ENCODE data around the gene SMIM10L2A.
"Not testable (repeated sequence)": the region's sequence is repeated elsewhere in the genome, so short reads cannot be mapped to it uniquely, and the experiment has no call there.

The SMIM10L2A gene

DNA sequence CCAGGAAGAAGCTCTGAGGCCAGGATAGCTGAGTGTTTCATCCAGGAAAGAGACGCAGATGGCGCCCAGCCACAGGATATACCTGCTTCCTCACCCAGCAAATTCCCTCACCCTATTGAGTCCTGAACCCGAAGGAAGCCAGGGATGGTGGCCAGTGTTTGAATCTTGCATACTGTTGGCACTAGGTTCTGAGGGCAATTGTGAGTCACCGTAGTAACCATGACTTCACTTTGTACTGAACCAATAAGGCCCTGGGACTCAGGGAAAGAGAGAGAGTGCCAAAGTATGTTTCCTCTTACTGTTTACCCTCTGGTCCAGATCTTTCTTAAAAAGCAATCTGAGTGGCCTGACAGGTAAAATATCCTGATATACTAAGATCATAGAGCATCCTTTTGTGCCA lies 25.6 kb upstream of the SMIM10L2A start:
- FAIRE-seq (no peak), DNase-seq (ENCODE audit: insufficient read length) (no peak)
- no peak for TF ChIP-seq TAF1 (IDR thresholded peaks at IDR 0.05; ENCODE audit: borderline replicate concordance, low read depth, low read length)
- TF ChIP-seq POLR2AphosphoS5 (IDR thresholded peaks at IDR 0.05; ENCODE audit: low read depth, low read length): no peak

DNA sequence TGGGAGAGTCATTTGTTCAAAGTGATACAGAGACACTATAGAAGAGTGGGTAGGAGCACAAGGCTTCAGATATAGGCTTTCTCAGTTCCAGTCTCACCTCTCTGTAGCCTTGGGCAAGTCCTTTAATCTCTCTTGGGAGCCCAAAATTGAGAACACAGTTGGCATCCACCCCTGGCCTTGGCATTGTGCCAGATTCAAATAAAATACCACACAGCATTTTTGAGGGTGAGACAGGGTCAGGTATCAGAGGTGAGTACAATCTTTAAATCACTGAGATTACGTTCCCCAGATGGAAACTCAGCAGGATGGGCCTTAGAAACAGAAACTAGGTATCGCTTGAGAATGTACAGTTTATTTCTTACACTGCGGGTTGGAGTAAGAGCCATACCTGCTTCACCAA lies 25.2 kb upstream of the SMIM10L2A start:
- no peak for TF ChIP-seq POLR2AphosphoS5 (IDR thresholded peaks at IDR 0.05; ENCODE audit: low read depth, low read length)
- no peak for TF ChIP-seq TAF1 (IDR thresholded peaks at IDR 0.05; ENCODE audit: borderline replicate concordance, low read depth, low read length)
- no peak for TF ChIP-seq POLR2A (IDR thresholded peaks at IDR 0.05; ENCODE audit: low read depth, low read length)
- FAIRE-seq: no peak
- DNase-seq (ENCODE audit: insufficient read length): no peak

DNA sequence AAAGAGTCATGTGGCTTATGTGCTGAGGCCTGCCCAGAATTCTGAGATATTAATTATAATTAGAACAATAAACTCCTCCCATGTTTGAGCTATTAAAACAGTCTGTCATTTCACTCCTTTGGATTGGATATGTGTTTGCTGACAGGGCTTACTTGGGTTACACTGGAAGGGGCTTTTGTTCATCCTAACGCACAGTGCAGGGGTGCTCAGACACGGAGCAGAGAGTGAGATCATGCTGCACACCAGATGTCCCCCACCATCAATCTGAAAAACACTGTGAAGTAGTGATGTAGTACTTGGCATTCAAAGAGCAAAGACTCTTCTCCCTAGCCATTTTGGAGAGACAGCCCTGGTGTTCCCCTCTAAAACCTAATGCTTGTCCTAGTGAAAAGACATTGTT lies 24.1 kb upstream of the SMIM10L2A start:
- peak; percentile 9 for FAIRE-seq
- TF ChIP-seq POLR2A (IDR thresholded peaks at IDR 0.05; ENCODE audit: low read depth, low read length) (no peak), TAF1 (IDR thresholded peaks at IDR 0.05; ENCODE audit: borderline replicate concordance, low read depth, low read length) (no peak), POLR2AphosphoS5 (IDR thresholded peaks at IDR 0.05; ENCODE audit: low read depth, low read length) (no peak)
- no peak for DNase-seq (ENCODE audit: insufficient read length)

DNA sequence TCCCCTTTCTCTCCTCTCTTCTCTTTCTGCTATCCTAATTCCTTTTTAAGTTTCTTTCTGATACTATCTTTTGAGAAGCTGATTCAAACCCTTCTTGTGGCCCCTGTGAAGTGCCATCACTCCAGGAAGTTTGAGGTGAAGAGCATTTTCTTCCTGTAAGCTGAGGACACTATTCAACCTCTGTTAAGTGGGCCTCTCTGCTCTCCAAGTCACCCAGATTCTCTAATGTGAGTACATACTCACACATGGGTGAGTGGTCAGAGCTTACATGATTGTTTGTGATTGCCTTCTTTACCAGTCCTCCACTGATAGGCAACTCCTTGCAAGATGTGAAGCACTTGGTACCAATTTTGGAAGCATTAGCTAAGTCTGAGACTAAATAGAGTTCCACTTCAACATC lies 18.4 kb upstream of the SMIM10L2A start:
- FAIRE-seq: no peak
- DNase-seq (ENCODE audit: insufficient read length): no peak

DNA sequence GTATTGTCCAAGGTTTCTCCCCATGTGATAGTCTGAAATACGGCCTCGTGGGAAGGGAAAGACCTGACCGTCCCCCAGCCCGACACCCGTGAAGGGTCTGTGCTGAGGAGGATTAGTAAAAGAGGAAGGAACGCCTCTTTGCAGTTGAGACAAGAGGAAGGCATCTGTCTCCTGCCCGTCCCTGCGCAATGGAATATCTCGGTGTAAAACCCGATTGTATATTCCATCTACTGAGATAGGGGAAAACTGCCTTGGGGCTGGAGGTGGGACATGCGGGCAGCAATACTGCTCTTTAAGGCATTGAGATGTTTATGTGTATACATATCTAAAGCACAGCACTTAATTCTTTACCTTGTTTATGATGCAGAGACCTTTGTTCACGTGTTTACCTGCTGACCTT lies 15.3 kb upstream of the SMIM10L2A start:
- FAIRE-seq; DNase-seq (ENCODE audit: insufficient read length): not testable (repeated sequence)

More for the DNA sequence above, 18.4 kb upstream of the SMIM10L2A start:
- TF ChIP-seq POLR2AphosphoS5 (IDR thresholded peaks at IDR 0.05; ENCODE audit: low read depth, low read length) (no peak), TAF1 (IDR thresholded peaks at IDR 0.05; ENCODE audit: borderline replicate concordance, low read depth, low read length) (no peak), POLR2A (IDR thresholded peaks at IDR 0.05; ENCODE audit: low read depth, low read length) (no peak)

DNA sequence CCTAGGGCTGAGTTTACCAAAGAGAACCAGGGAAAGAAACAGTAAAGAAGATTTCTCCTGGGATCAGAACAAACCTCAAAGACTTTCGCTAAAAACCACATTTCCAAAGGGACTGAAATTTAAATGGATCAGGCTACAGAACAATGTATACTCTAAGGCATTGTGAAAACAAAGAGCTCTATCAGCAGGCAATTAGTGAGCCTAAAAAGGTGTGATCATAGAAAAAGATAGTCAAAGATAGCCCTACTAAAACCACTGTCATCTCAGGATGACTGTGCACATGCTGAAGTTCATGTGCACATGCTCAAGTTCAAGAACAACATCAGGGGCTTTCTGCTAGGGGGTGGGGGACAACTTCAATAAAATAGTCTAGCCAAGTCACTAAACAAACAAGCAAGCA lies 12.9 kb upstream of the SMIM10L2A start:
- no peak for TF ChIP-seq POLR2AphosphoS5 (IDR thresholded peaks at IDR 0.05; ENCODE audit: low read depth, low read length)
- no peak for TF ChIP-seq POLR2A (IDR thresholded peaks at IDR 0.05; ENCODE audit: low read depth, low read length)
- TF ChIP-seq TAF1 (IDR thresholded peaks at IDR 0.05; ENCODE audit: borderline replicate concordance, low read depth, low read length): no peak
- FAIRE-seq (no peak), DNase-seq (ENCODE audit: insufficient read length) (no peak)

DNA sequence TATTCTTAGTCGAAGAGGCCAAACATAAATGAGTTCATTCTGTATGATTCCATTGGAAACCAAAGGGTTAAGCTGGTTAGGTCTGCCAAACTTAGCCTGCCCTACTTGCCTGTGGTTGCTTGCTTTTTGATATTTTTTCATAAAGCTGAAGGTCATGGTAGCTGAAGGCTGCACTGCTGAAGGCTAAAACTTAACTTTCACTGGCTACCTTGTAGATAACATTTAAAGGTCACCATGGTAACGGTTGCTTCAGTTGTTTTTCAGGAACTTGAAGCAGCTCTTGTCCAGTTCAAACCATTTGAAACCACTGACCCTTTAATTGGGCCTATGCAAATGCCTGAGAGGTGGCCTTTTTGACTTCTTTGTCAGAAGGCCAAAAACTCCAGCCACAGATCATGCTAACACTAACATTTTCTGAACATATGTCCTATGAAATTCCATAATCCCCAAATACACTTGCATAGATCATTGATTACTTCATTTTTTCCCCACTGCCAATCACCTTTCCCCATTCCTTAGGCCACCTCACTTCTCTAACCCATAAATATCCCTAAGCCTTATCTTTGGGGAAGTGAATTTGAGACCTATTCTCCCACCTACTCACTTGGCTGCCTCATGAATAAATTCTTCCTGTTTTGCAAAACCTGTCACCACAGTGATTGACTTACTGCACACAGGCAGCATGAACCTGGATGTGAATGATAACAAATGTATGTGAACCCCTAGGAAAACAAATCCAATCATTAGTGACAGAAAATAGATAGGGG lies 10.7 kb upstream of the SMIM10L2A start:
- no peak for TF ChIP-seq POLR2AphosphoS5 (IDR thresholded peaks at IDR 0.05; ENCODE audit: low read depth, low read length)
- TF ChIP-seq TAF1 (IDR thresholded peaks at IDR 0.05; ENCODE audit: borderline replicate concordance, low read depth, low read length): no peak
- TF ChIP-seq POLR2A (IDR thresholded peaks at IDR 0.05; ENCODE audit: low read depth, low read length): no peak
- DNase-seq (ENCODE audit: insufficient read length) (no peak), FAIRE-seq (no peak)

DNA sequence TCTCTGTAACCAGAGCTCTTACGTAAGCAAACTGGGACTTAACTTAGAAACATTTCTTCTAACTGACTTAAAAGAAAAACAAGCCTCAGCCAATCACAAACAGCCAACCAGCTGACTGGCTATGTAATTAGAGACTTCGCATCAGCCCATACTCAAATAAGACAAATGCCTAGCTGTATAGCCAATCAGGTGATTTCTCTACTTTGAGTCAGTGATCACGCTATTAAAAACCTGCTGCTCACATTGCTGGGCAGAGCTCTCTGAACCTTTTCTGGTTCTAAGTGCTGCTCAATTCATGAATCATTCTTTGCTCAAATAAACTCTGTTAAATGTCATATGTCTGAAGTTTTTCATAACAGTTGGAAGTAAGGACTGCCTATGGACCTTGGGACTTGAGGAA lies 9.9 kb upstream of the SMIM10L2A start:
- DNase-seq (ENCODE audit: insufficient read length) (no peak), FAIRE-seq (no peak)
- TF ChIP-seq POLR2A (IDR thresholded peaks at IDR 0.05; ENCODE audit: low read depth, low read length): no peak
- no peak for TF ChIP-seq TAF1 (IDR thresholded peaks at IDR 0.05; ENCODE audit: borderline replicate concordance, low read depth, low read length)
- no peak for TF ChIP-seq POLR2AphosphoS5 (IDR thresholded peaks at IDR 0.05; ENCODE audit: low read depth, low read length)

DNA sequence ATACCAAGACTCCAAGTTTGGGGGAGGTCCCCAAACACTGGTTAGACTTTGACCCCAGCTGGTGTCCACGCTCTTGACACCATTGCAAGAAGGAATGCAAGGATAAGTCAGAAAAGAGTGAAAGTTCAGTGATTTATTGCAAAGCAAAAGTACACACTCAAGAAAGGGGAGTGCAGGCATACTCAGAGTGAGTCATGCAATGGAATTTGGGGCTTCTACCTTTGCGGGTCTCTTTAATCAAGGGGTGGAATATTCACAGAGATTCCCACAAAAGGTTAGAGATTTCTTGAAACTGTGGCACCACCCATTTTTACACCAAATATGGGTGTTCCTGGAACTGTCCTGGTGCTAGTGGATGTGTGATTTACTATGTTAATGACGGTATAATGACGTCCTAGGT lies 5.2 kb upstream of the SMIM10L2A start:
- FAIRE-seq (no peak), DNase-seq (ENCODE audit: insufficient read length) (no peak)
- TF ChIP-seq POLR2AphosphoS5 (IDR thresholded peaks at IDR 0.05; ENCODE audit: low read depth, low read length): no peak
- TF ChIP-seq POLR2A (IDR thresholded peaks at IDR 0.05; ENCODE audit: low read depth, low read length): no peak
- TF ChIP-seq TAF1 (IDR thresholded peaks at IDR 0.05; ENCODE audit: borderline replicate concordance, low read depth, low read length): no peak

DNA sequence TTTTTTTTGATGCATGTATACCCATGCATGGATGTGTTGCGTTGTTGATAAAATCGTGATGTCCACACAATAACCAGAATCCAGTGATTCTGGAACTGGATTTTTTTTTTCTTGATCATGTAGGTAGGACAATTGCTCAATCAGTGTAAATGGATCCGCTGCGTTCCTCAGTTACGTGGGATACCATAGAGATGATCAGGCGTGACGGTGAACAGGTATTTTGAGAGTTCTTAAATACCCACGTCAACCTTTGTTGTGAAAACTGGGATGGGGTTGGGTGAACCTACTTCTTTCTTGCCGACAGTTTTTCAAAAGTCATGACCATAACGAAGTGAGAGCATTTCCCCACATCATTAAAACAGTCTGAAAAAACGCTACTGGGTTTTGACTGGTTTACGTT lies 913 bp upstream of the SMIM10L2A start:
- TF ChIP-seq POLR2A (IDR thresholded peaks at IDR 0.05; ENCODE audit: low read depth, low read length) (no peak), TAF1 (IDR thresholded peaks at IDR 0.05; ENCODE audit: borderline replicate concordance, low read depth, low read length) (no peak), POLR2AphosphoS5 (IDR thresholded peaks at IDR 0.05; ENCODE audit: low read depth, low read length) (no peak)
- no peak for FAIRE-seq
- DNase-seq (ENCODE audit: insufficient read length): no peak

DNA sequence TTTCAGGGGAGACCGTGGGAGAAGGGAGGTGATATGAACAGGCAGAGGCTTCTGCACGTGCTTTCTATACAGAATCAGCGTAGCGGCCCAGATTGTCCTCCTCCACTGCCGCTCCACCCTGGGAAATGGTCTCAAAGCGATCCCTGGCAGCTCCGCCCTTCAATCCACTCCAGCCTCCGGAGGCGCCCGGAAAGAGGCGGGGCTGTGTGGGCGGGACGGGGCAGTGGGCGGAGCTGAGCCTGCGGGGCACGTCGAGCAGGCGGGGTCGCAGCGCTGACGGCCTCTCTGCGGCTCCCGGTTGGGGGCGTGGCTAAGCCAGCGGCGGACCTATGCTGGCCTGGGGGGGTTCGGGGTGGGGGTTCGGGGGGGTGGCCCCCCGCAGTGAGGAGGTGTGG lies 210 bp upstream of the SMIM10L2A start:
- DNase-seq (ENCODE audit: insufficient read length): peak; percentile 53
- FAIRE-seq: peak; percentile 40
- TF ChIP-seq TAF1 (IDR thresholded peaks at IDR 0.05; ENCODE audit: borderline replicate concordance, low read depth, low read length) (no peak), POLR2AphosphoS5 (IDR thresholded peaks at IDR 0.05; ENCODE audit: low read depth, low read length) (no peak), POLR2A (IDR thresholded peaks at IDR 0.05; ENCODE audit: low read depth, low read length) (no peak)

DNA sequence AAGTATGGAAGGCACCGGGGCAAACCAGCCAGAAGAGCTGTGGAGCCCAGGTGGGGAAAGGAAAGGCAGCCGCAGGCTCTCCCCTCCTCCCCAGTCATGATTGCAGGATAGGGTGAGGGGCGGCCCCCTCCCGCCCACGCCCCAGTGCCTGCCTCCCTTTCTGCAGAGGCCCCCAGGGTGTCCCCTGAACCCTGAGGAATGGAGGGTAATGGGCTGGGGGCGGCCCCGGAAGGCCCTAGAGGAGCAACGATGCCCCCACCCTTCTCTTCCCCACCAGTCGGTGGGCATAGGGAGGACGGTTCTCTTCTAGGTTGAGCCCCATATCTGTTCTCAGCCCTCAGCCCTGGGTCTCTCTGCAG lies 1.0 kb downstream of the SMIM10L2A start:
- FAIRE-seq; DNase-seq (ENCODE audit: insufficient read length): not testable (repeated sequence)

DNA sequence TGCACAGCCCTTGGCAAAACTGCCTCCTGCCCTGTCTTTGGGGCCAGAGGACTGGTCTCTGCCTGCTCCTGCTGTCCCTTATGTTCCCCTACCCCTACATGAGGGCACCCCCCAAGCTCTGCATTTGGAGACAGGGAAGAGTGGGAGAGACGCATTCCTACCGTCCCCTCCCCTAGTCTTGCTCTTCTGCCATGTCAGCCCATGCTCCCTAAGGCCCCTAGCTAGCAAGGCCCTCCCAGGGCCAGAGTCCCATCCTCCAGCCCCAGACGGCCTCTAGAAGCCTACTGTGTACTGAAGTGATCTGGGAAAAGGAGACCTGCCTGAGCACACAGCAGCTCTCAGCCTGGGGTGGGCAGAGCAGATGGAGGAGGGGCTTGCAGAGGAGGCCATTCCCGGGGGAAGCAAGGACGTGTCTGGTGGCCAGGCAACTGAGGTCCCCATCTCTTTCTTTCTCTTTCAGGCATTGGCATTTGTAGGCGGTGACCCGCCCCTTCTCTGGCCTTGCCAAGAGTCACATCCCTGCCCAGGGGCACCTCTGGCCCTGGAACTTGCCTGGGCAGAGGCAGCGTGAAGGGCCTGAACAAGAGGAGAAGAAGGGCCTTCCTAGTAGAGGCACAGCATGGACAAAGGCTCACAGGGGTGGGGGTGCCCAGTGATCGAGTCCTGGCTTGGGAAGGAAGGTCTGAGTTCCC lies 1.6 kb downstream of the SMIM10L2A start:
- FAIRE-seq; DNase-seq (ENCODE audit: insufficient read length): not testable (repeated sequence)
